H9 (cell line): ENCODE measurements around the gene EXOC1L. TPM values are rescaled to one million over a fixed set of nuclear protein-coding genes. Genes with fewer than 3 reads are reported as not detected.

Source experiments
- DNase-seq: peaks from one replicate; pipeline ENCODE4 v3.0.0-alpha.2; 2017
- H2AFZ ChIP-seq: one replicate; pipeline ENCODE4 v1.6.1; 2013; ENCODE audit warnings: mild to moderate bottlenecking, low read length, control low read depth, moderate library complexity
- H2AK5ac ChIP-seq: 2 replicates; pipeline ENCODE4 v1.6.1; 2013; ENCODE audit warnings: low read length, control low read depth, mixed read lengths; ENCODE audit not compliant: insufficient read length
- H2BK120ac ChIP-seq: one replicate; pipeline ENCODE4 v1.6.1; 2013; ENCODE audit warnings: low read depth, mild to moderate bottlenecking, low read length, control low read depth, inconsistent platforms; ENCODE audit not compliant: poor library complexity, severe bottlenecking
- H2BK12ac ChIP-seq: 2 replicates; pipeline ENCODE4 v1.6.1; 2013; ENCODE audit warnings: low read length, control low read depth, mixed read lengths, low read depth; ENCODE audit not compliant: insufficient read length
- H2BK15ac ChIP-seq: 2 replicates; pipeline ENCODE4 v1.6.1; 2013; ENCODE audit warnings: low read depth, low read length, control low read depth
- H2BK20ac ChIP-seq: one replicate; pipeline ENCODE4 v1.6.1; 2013; ENCODE audit warnings: low read depth, mild to moderate bottlenecking, low read length, control low read depth, inconsistent platforms; ENCODE audit not compliant: poor library complexity, severe bottlenecking
- H2BK5ac ChIP-seq: 2 replicates; pipeline ENCODE4 v1.6.1; 2013; ENCODE audit warnings: low read length, control low read depth, mixed read lengths; ENCODE audit not compliant: insufficient read length
- H3K14ac ChIP-seq: 2 replicates; pipeline ENCODE4 v1.6.1; 2013; ENCODE audit warnings: low read length, control low read depth; ENCODE audit not compliant: insufficient read depth
- H3K18ac ChIP-seq: 2 replicates; pipeline ENCODE4 v1.6.1; 2013; ENCODE audit warnings: low read depth, mild to moderate bottlenecking, mixed read lengths, low read length, control low read depth; ENCODE audit not compliant: insufficient read length
- H3K23ac ChIP-seq: 2 replicates; pipeline ENCODE4 v1.6.1; 2013; ENCODE audit warnings: low read length, control low read depth, mixed read lengths, low read depth; ENCODE audit not compliant: insufficient read length
- H3K23me2 ChIP-seq: 2 replicates; pipeline ENCODE4 v1.6.1; 2013; ENCODE audit warnings: low read depth, mild to moderate bottlenecking, mixed read lengths, low read length, control low read depth; ENCODE audit not compliant: insufficient read length, poor library complexity, severe bottlenecking
- H3K27ac ChIP-seq: 2 replicates; pipeline ENCODE4 v1.5.1; 2013; ENCODE audit warnings: low read length, control low read depth, mixed read lengths, low read depth; ENCODE audit not compliant: insufficient read length
- H3K27me3 ChIP-seq: 2 replicates; pipeline ENCODE4 v1.6.1; 2013; ENCODE audit warnings: low read length, control low read depth, inconsistent platforms; ENCODE audit not compliant: insufficient read depth
- H3K4ac ChIP-seq: 2 replicates; pipeline ENCODE4 v1.6.1; 2013; ENCODE audit warnings: low read depth, mild to moderate bottlenecking, control low read depth, inconsistent platforms, low read length, moderate library complexity
- H3K4me1 ChIP-seq: 2 replicates; pipeline ENCODE4 v1.6.1; 2013; ENCODE audit warnings: low read length, control low read depth, inconsistent platforms; ENCODE audit not compliant: insufficient read depth
- H3K4me2 ChIP-seq: 2 replicates; pipeline ENCODE4 v1.6.1; 2013; ENCODE audit warnings: low read length, control low read depth, mixed read lengths; ENCODE audit not compliant: insufficient read length, insufficient read depth
- H3K56ac ChIP-seq: 2 replicates; pipeline ENCODE4 v1.6.1; 2013; ENCODE audit warnings: low read depth, mild to moderate bottlenecking, mixed read lengths, low read length, control low read depth; ENCODE audit not compliant: insufficient read length
- H3K79me1 ChIP-seq: 2 replicates; pipeline ENCODE4 v1.6.1; 2013; ENCODE audit warnings: low read depth, mild to moderate bottlenecking, moderate library complexity, low read length, control low read depth, inconsistent platforms; ENCODE audit not compliant: insufficient read depth, poor library complexity, severe bottlenecking
- H3K79me2 ChIP-seq: 2 replicates; pipeline ENCODE4 v1.6.1; 2013; ENCODE audit warnings: low read length, control low read depth, inconsistent platforms; ENCODE audit not compliant: insufficient read depth
- H3K9ac ChIP-seq: 2 replicates; pipeline ENCODE4 v1.6.1; 2013; ENCODE audit warnings: low read length, control low read depth, mixed read lengths; ENCODE audit not compliant: insufficient read length; ENCODE audit errors: extremely low read depth
- H3K9me3 ChIP-seq: one replicate; pipeline ENCODE4 v1.6.1; 2013; ENCODE audit warnings: low read depth, low read length, inconsistent platforms; ENCODE audit not compliant: control insufficient read depth
- H3T11ph ChIP-seq: one replicate; pipeline ENCODE4 v1.6.1; 2013; ENCODE audit warnings: mild to moderate bottlenecking, low read length, control low read depth, inconsistent platforms
- H4K20me1 ChIP-seq: one replicate; pipeline ENCODE4 v1.6.1; 2013; ENCODE audit not compliant: control insufficient read depth, insufficient read length, insufficient read depth
- H4K5ac ChIP-seq: 2 replicates; pipeline ENCODE4 v1.6.1; 2013; ENCODE audit warnings: low read depth, mild to moderate bottlenecking, mixed read lengths, low read length, control low read depth; ENCODE audit not compliant: insufficient read length
- H4K8ac ChIP-seq: replicated peaks from 2 replicates; pipeline ENCODE4 v1.6.1; 2013; ENCODE audit warnings: low read length, control low read depth, mixed read lengths, low read depth; ENCODE audit not compliant: insufficient read length
- H4K91ac ChIP-seq: 2 replicates; pipeline ENCODE4 v1.6.1; 2013; ENCODE audit warnings: low read depth, mild to moderate bottlenecking, moderate library complexity, mixed read lengths, low read length, control low read depth; ENCODE audit not compliant: insufficient read length
- H3K27ac Mint-ChIP-seq, 3 experiments: 2 replicates in 2 of 3; 3 replicates in 1 of 3; pipeline ENCODE4 v1.8.0; 2020 to 2021; ENCODE audit warnings: mixed read lengths in 3 of 3, mild to moderate bottlenecking in 1 of 3, moderate library complexity in 1 of 3
- H3K27me3 Mint-ChIP-seq: 2 replicates; pipeline ENCODE4 v1.8.0; 2021; ENCODE audit warnings: low read depth, mild to moderate bottlenecking, moderate library complexity, mixed read lengths
- H3K36me3 Mint-ChIP-seq, 3 experiments: 2 replicates in 2 of 3; 3 replicates in 1 of 3; pipeline ENCODE4 v1.8.0; 2020 to 2021; ENCODE audit warnings: low read depth in 3 of 3, mixed read lengths in 3 of 3; ENCODE audit not compliant: insufficient read depth in 1 of 3
- H3K4me1 Mint-ChIP-seq, 2 experiments: 2 replicates each; pipeline ENCODE4 v1.8.0; 2020; ENCODE audit warnings: mixed read lengths in 2 of 2
- H3K4me3 Mint-ChIP-seq, 2 experiments: 2 replicates in 1 of 2; 3 replicates in 1 of 2; pipeline ENCODE4 v1.8.0; 2020 to 2021; ENCODE audit warnings: mild to moderate bottlenecking in 2 of 2, mixed read lengths in 2 of 2, moderate library complexity in 1 of 2
- H3K9me3 Mint-ChIP-seq, 2 experiments: 2 replicates in 1 of 2; 3 replicates in 1 of 2; pipeline ENCODE4 v1.8.0; 2020; ENCODE audit warnings: mild to moderate bottlenecking in 2 of 2, mixed read lengths in 2 of 2, moderate library complexity in 1 of 2
- WGBS: extraction: QIAGEN DNeasy Blood & Tissue Kit; methylation state at CpG from one replicate; pipeline ENCODE4 v1.1.7; 2013; ENCODE audit warnings: missing lambda C conversion rate, low lambda C conversion rate, mixed read lengths; ENCODE audit not compliant: insufficient read length; ENCODE audit errors: extremely low coverage; 5-methylcytosine and 5-hydroxymethylcytosine counted together
- total RNA-seq: library from RNA; stranded (reverse); gene quantifications from 2 replicates; pipeline ENCODE4 v1.2.1, GENCODE V29; 2021
- TF ChIP-seq, protein P1 (sequence below): fragments of 200-600 bp; sonication (generic); conservative IDR thresholded peaks from 3 replicates; pipeline ENCODE4 v1.8.0; 2021; ENCODE audit warnings: antibody characterized with exemption, mild to moderate bottlenecking

EXOC1L gene
- total RNA-seq, 1 experiment from 2014 or later: not detected

DNA sequence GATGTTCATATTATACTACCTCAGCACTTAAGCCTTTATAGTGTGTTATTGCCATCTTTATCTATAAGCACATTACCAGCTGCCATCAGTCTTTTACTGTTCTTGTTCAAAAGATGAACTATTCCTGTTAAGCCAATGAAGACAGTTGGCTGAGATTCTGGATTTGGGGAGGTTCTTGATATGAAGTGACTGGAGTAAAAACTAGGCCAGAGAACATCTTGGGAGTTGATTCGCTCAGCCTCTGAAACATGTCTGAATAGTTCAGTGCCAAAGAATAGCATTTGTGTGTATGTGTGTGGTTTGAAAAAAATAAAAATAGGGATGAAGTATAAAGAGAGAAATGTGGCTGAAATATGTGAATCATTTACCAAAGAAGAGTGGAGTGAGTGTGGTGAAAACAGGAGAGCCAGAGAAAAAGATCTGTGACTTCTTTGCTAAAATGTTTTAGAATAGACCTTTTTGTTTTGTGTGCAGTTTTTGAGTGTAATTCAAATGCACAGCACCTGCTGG is 49.0 kb downstream of the EXOC1L start:
- Histone ChIP-seq H3K79me2 (no peaks in the 10 kb centered on the region), H3K79me1 (no peaks in the 10 kb centered on the region), H3K27me3 (no peaks in the 10 kb centered on the region), H3K23ac (no peak overlapping the region), H2BK5ac (no peak overlapping the region), H3K4ac (no peak overlapping the region), H3K23me2 (no peaks in the 10 kb centered on the region), H4K8ac (no peak overlapping the region), H2BK15ac (no peak overlapping the region), H2BK12ac (no peak overlapping the region), H2BK120ac (no peak overlapping the region), H3K27ac (no peak overlapping the region), H4K20me1 (no peaks in the 10 kb centered on the region), H2AK5ac (no peak overlapping the region), H4K5ac (no peak overlapping the region), H3K9ac (no peak overlapping the region), H3K4me2 (no peak overlapping the region), H3K9me3 (no peaks in the 10 kb centered on the region), H3K56ac (no peak overlapping the region), H4K91ac (no peak overlapping the region), H3K18ac (no peak overlapping the region), H3K4me1 (no peaks in the 10 kb centered on the region), H2AFZ (no peak overlapping the region), H3T11ph (no peak overlapping the region), H2BK20ac (no peak overlapping the region), H3K14ac (no peak overlapping the region)
- H3K36me3 Mint-ChIP-seq: peaks cover 9 to 27% (median 20%) of the 10 kb centered on the region in 3 experiments
- H3K27ac Mint-ChIP-seq: no peak overlapping the region
- no peak overlapping the region for H3K4me3 Mint-ChIP-seq
- no peaks in the 10 kb centered on the region for H3K27me3 Mint-ChIP-seq
- no peaks in the 10 kb centered on the region for H3K4me1 Mint-ChIP-seq
- WGBS: no CpG with 5 or more reads among the region's 1 CpG
- TF ChIP-seq, protein P1, sequence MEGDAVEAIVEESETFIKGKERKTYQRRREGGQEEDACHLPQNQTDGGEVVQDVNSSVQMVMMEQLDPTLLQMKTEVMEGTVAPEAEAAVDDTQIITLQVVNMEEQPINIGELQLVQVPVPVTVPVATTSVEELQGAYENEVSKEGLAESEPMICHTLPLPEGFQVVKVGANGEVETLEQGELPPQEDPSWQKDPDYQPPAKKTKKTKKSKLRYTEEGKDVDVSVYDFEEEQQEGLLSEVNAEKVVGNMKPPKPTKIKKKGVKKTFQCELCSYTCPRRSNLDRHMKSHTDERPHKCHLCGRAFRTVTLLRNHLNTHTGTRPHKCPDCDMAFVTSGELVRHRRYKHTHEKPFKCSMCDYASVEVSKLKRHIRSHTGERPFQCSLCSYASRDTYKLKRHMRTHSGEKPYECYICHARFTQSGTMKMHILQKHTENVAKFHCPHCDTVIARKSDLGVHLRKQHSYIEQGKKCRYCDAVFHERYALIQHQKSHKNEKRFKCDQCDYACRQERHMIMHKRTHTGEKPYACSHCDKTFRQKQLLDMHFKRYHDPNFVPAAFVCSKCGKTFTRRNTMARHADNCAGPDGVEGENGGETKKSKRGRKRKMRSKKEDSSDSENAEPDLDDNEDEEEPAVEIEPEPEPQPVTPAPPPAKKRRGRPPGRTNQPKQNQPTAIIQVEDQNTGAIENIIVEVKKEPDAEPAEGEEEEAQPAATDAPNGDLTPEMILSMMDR: no peak
- no peaks in the 10 kb centered on the region for H3K9me3 Mint-ChIP-seq
- DNase-seq: no peak
